Stomach smooth muscle (tissue), 2 donors: ENCODE results near the gene CDC42BPA.
"Not testable (repeated sequence)": the region's sequence is repeated elsewhere in the genome, so short reads cannot be mapped to it uniquely, and the experiment has no call there.

Experiments used
- H3K27ac ChIP-seq: one replicate; pipeline ENCODE4 v1.7.0; 2013; ENCODE audit warnings: mild to moderate bottlenecking, low read length, inconsistent platforms
- H3K27me3 ChIP-seq, 2 donors: one replicate each; pipeline ENCODE4 v1.7.0; 2013; ENCODE audit warnings: low read length in 2 of 2; ENCODE audit not compliant: insufficient read depth in 2 of 2, control insufficient read depth in 1 of 2
- H3K36me3 ChIP-seq, 2 donors: one replicate each; pipeline ENCODE4 v1.7.0; 2013; ENCODE audit warnings: low read length in 2 of 2; ENCODE audit not compliant: control insufficient read depth in 2 of 2, insufficient read depth in 2 of 2
- H3K4me1 ChIP-seq: one replicate; pipeline ENCODE4 v1.7.0; 2013; ENCODE audit warnings: low read length; ENCODE audit not compliant: control insufficient read depth, insufficient read depth
- H3K4me3 ChIP-seq, 2 donors: one replicate each; pipeline ENCODE4 v1.7.0; 2013; ENCODE audit warnings: low read length in 2 of 2
- H3K9ac ChIP-seq, 2 donors: one replicate each; pipeline ENCODE4 v1.7.0; 2013; ENCODE audit warnings: low read length in 2 of 2, mild to moderate bottlenecking in 1 of 2
- H3K9me3 ChIP-seq, 2 donors: one replicate each; pipeline ENCODE4 v1.7.0; 2013; ENCODE audit warnings: low read length in 2 of 2; ENCODE audit not compliant: control insufficient read depth in 2 of 2
- donor health status: healthy.
- donor health status: Pancreatic carcinoma.

CDC42BPA gene

DNA sequence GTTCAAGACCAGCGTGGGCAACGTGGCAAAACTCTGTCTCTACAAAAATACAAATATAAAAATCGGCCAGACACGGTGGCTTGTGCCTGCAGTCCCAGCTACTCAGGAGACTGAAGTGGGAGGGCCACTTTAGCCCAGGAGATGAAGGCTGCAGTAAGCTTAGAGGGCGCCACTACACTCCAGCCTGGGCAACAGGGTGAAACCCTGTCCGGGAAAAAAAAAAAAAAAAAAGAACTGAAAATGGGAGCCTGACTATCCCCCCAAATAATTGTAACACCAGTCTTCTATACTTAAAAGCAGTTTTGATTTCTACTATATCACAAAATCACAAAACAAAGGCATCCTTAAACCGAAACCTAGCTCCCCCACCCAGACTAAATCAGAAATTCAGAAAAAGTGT, 60.3 kb downstream of the CDC42BPA start:
- H3K9ac ChIP-seq, result no peak overlapping the region
- no peaks in the 10 kb centered on the region for H3K4me1 ChIP-seq
- H3K9me3 ChIP-seq, result no peaks in the 10 kb centered on the region
- no peak overlapping the region for H3K27ac ChIP-seq
- H3K36me3 ChIP-seq, result peaks cover 0 to 3% of the 10 kb centered on the region in 2 donors
- H3K4me3 ChIP-seq, result no peak overlapping the region
- no peaks in the 10 kb centered on the region for H3K27me3 ChIP-seq

DNA sequence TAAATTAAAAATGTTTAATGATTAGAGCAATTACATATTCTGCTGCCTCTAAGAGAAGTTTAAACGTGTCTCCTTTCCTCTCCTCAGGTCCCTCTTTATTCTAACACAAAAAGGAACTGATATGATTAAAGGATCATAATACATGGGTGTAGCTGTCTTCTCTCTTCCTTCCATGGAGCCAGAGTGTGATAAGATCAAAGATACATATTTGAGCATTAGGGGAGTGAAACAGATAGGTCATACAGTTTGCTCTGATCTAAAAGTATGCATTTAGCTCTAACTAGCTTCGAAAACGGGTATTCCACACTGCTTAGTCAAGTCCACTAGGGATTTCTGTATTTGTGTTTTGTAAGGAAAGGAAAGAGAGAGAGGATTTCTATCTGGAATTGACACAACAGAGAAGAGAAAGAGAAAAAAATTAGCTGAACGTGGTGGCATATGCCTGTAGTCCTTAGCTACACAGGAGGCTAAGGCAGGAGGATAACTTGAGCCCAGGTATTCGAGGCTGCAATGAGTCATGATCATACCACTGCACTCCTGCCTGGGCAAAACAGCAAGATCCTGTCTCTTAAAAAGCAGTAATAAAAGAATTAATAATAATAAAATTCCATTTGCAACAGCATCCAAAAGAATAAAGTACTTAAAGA, 63.1 kb downstream of the CDC42BPA start:
- Histone ChIP-seq H3K4me3 (no peak overlapping the region), H3K9ac (no peak overlapping the region), H3K4me1 (no peaks in the 10 kb centered on the region), H3K27me3 (no peaks in the 10 kb centered on the region), H3K27ac (no peak overlapping the region), H3K36me3 (peaks cover 0 to 4% of the 10 kb centered on the region in 2 donors), H3K9me3 (no peaks in the 10 kb centered on the region)

DNA sequence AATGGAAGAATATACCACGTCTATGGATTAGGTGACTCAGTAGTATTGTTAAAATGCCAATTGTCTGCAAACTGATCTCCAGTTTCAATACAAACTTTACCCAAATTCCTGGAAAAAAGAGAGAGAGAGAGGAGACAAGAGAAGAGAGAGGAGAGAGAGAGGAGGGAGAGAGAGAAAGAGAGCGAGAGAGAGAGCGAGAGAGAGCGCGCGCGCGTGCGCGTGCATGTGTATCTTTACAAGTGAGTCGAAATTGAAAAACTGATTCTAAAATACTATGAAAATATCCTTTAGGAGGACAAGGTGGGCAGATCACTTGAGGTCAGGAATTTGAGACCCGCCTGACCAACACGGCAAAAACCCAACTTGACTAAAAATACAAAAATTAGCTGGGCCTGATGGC, 65.2 kb downstream of the CDC42BPA start:
- no peak overlapping the region for H3K9ac ChIP-seq
- no peak overlapping the region for H3K4me3 ChIP-seq
- no peaks in the 10 kb centered on the region for H3K4me1 ChIP-seq
- H3K27me3 ChIP-seq, result no peaks in the 10 kb centered on the region
- H3K27ac ChIP-seq, result no peak overlapping the region
- peaks cover 0 to 4% of the 10 kb centered on the region in 2 donors for H3K36me3 ChIP-seq
- no peaks in the 10 kb centered on the region for H3K9me3 ChIP-seq

DNA sequence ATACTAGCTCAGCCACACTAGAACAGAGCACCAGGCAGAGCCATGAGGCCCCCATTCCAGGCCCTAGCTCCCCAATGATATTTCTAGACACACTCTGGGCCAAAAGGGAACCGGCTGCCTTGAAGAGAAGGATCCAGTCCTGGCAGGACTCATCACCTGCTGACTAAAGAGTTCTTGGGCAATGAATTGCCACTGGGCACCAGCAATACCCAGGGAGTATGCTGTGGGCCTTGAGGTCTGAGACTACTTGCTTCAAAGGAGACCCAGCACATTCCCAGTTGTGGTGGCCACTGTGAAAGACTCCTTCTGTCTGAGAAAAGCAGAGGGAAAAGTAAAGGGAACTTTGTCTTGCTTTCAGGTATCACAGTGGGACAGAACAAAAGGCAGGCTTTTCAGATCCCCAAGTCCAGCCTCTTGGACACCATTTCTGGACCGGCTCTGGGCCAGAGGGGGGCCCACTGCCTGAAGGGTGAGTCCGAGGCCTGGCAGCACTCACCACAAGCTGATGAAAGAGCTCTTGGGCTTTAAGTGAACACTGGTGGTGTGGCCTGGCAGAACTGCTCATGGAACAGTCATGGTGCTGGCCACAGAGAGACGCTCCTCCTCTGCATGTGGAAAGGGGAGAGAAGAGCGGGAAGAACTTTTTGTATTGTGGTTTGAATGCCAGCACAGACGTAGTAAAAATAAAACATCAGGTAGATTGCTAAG, 72.5 kb downstream of the CDC42BPA start:
- no peaks in the 10 kb centered on the region for H3K36me3 ChIP-seq
- H3K27ac ChIP-seq, result no peak overlapping the region
- H3K27me3 ChIP-seq, result no peaks in the 10 kb centered on the region
- peaks cover 8% of the 10 kb centered on the region for H3K4me1 ChIP-seq
- H3K9me3 ChIP-seq, result no peaks in the 10 kb centered on the region
- H3K4me3 ChIP-seq, result no peak overlapping the region
- no peak overlapping the region for H3K9ac ChIP-seq

DNA sequence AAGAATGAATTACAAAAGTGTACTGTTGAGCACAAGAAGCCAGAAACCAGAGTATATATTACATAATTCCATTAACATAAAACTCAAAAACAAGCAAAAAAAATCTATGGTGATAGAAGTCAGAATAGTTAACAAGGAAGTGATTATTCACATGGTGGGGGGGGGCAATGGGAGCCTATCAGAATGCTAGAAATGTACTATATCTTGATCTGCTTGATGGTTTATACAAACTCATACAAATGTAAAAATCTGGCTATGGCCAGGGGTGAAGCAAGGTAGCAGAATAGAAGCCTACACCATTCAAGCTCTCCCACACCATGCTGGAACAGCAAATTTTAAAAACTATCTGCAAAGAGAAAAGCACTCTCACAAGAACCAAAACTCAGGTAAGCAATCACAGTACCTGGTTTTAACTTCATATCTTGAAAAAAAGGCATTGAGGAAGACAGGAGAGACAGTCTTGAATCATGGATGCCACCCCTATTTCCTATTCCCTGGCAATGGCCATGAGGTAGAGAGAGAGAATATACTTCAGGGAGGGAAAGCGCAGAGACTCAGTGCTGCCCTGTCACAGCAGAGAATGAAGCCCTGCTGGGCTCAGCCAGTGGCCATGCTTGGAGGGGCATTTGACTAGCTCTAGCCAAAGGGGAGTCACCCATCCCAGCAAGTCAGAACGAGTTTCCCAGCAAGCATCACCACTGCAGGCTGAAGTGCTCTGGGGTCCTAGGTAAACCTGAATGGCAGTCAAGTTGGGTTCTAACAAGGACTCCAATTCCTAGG, 73.8 kb downstream of the CDC42BPA start:
- no peaks in the 10 kb centered on the region for H3K9me3 ChIP-seq
- no peaks in the 10 kb centered on the region for H3K36me3 ChIP-seq
- H3K4me1 ChIP-seq, result peaks cover 8% of the 10 kb centered on the region
- no peaks in the 10 kb centered on the region for H3K27me3 ChIP-seq
- no peak overlapping the region for H3K4me3 ChIP-seq
- H3K9ac ChIP-seq, result no peak overlapping the region
- no peak overlapping the region for H3K27ac ChIP-seq

DNA sequence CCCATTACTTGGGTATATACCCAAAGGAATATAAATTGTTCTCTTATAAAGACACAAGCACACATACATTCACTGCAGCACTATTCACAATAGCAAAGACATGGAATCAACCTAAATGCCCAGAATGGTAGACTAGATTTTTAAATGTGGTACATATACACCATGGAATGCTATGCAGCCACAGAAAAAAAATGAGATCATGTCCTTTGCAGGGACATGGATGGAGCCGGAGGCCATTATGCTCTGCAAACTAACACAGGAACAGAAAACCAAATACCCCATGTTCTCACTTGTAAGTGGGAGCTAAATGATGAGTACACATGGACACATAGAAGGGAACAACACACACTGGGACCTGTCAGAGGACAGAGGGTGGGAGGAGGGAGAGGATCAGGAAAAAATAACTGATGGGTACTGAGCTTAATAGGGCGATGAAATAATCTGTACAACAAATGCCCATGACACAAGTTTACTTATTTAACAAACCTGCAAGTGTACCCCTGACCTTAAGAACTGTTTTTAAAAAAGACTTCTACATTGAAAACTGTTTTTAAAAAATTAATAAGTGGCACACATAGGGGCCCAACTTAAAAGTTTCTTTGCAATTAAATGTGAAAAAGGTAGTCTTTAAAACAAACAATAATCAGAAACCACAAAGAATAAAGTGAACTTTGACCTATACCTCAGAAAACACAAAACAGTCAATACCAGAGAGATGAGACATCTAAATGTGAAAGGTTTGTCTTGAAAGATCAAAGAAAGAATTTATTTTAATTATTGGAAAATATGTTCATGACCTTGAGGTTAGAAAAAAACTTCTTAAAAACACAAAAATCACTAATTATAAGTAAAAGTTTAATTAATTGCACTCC, 75.2 kb downstream of the CDC42BPA start:
- Histone ChIP-seq H3K36me3 (no peaks in the 10 kb centered on the region), H3K27ac (no peak overlapping the region), H3K4me1 (peaks cover 8% of the 10 kb centered on the region), H3K4me3 (no peak overlapping the region), H3K9me3 (no peaks in the 10 kb centered on the region), H3K9ac (no peak overlapping the region), H3K27me3 (no peaks in the 10 kb centered on the region)

DNA sequence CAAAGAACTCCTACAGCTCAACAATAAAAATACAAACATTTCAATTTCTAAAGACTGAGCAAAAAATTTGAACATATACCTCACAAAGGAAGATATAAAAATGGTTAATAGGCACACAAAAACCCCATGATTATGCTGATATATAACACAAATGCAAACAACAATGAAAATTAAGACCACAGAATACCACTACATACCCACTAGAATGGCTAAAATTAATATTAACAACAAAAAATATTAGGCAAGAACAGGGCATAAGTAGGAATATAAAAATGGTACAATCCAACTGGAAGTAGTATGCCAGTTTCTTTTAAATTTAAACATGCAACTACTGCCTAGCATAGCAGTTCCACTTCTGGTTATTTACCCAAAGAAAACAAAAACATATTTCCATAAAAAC, 77.3 kb downstream of the CDC42BPA start:
- peaks cover 8% of the 10 kb centered on the region for H3K4me1 ChIP-seq
- H3K9me3 ChIP-seq, result no peaks in the 10 kb centered on the region
- H3K9ac ChIP-seq, result no peak overlapping the region
- H3K4me3 ChIP-seq, result no peak overlapping the region
- H3K36me3 ChIP-seq, result no peaks in the 10 kb centered on the region
- H3K27ac ChIP-seq, result no peak overlapping the region
- no peaks in the 10 kb centered on the region for H3K27me3 ChIP-seq

DNA sequence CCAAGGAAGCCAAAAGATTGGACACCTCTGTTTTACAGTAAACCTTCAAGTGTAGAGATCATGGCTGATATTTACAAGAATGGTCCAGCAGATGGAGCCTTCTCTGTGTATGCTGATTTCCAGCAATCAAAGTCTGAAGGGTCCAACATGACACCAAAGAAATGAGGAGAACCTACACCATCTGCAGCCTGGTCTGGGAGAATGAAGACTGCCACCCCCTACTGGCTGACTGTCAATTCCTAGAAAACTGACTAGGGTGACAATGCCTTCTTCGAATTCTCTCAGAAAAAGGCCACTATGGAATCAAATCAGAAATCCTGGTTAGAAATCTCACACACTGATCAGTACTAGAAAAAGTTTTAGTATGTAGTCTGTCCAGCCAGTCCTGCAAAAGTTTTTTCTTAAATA, 83.3 kb downstream of the CDC42BPA start:
- Histone ChIP-seq H3K4me1 (peaks cover 3% of the 10 kb centered on the region), H3K9ac (no peak overlapping the region), H3K27ac (no peak overlapping the region), H3K27me3 (no peaks in the 10 kb centered on the region), H3K9me3 (no peaks in the 10 kb centered on the region), H3K36me3 (no peaks in the 10 kb centered on the region), H3K4me3 (no peak overlapping the region)

DNA sequence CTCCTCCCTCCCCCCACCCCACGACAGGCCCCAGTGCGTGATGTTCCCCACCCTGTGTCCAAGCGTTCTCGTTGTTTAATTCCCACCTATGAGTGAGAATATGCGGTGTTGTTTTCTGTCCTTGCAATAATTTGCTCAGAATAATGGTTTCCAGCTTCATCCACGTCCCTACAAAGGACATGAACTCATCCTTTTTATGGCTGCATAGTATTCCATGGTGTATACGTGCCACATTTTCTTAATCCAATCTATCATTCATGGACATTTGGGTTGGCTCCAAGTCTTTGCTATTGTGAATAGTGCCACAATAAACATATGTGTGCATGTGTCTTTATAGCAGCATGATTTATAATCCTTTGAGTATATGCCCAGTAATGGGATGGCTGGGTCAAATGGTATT, 87.2 kb downstream of the CDC42BPA start:
- not testable (repeated sequence) for H3K4me1 ChIP-seq, H3K27ac ChIP-seq, H3K4me3 ChIP-seq, H3K36me3 ChIP-seq, H3K9ac ChIP-seq, H3K9me3 ChIP-seq, H3K27me3 ChIP-seq

DNA sequence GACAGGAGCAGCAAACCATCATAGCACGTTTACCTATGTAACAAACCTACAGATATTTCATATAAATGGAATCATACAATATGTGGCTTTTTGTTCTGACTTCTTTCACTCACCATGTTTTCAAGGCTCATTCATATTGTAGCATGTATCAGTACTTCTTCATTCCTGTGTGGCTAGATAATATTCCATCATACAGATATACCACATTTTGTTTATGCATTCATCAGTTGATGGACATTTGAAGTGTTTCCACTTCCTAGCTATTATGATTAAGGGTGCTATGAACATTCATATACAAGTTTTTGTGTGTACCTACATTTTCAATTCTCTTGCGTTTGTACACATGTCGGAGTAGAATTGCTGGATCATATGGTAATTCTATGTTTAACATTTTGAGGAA, 90.1 kb downstream of the CDC42BPA start:
- H3K36me3 ChIP-seq, result no peaks in the 10 kb centered on the region
- no peak overlapping the region for H3K27ac ChIP-seq
- no peak overlapping the region for H3K4me3 ChIP-seq
- H3K9ac ChIP-seq, result no peak overlapping the region
- no peaks in the 10 kb centered on the region for H3K9me3 ChIP-seq
- no peaks in the 10 kb centered on the region for H3K4me1 ChIP-seq
- H3K27me3 ChIP-seq, result no peaks in the 10 kb centered on the region
